ENCODE measurements around the gene CCNB2. TPM values are rescaled to one million over a fixed set of nuclear protein-coding genes. Genes with fewer than 3 reads are reported as not detected.

CCNB2 gene
- total RNA-seq, 1 donor from 2014 or later, result 5.9 TPM

GRCh38 chr15:59165726-59166125, 60.8 kb downstream of the CCNB2 start:
- intact Hi-C loops (cut with DNase I), result no loop called here
- Histone ChIP-seq H3K9me3 (no peaks in the 10 kb centered on the region), H3K4me1 (peaks cover 38% of the 10 kb centered on the region), H3K4me3 (no peak overlapping the region), H3K36me3 (peaks cover 0 to 16% of the 10 kb centered on the region in 2 donors), H3K27me3 (no peaks in the 10 kb centered on the region), H3K27ac (peak overlapping the region; percentile 91)
- TF ChIP-seq POLR2AphosphoS5 (IDR thresholded peaks at IDR 0.05; ENCODE audit: insufficient read depth in 1 of 2, low read depth in 1 of 2) (peak in 1 of 2 donors; percentile 53), CTCF (IDR thresholded peaks at IDR 0.05) (no peak), POLR2A (IDR thresholded peaks at IDR 0.05) (no peak)
- no peak for DNase-seq (ENCODE audit: extremely low spot score in 2 of 2)

- intact Hi-C loops (cut with DNase I), result no loop called here
- DNase-seq (ENCODE audit: extremely low spot score in 2 of 2), result no peak
- H3K27me3 ChIP-seq, result no peaks in the 10 kb centered on the region
- peak overlapping the region; percentile 91 for H3K27ac ChIP-seq
- H3K4me1 ChIP-seq, result peaks cover 43% of the 10 kb centered on the region
- no peaks in the 10 kb centered on the region for H3K9me3 ChIP-seq
- H3K36me3 ChIP-seq, result peaks cover 0 to 12% of the 10 kb centered on the region in 2 donors
- TF ChIP-seq POLR2A (IDR thresholded peaks at IDR 0.05) (no peak), POLR2AphosphoS5 (IDR thresholded peaks at IDR 0.05; ENCODE audit: insufficient read depth in 1 of 2, low read depth in 1 of 2) (no peak), CTCF (IDR thresholded peaks at IDR 0.05) (no peak)
- H3K4me3 ChIP-seq, result no peak overlapping the region
Measured at GRCh38 chr15:59166166-59166565, 61.2 kb downstream of the CCNB2 start.

GRCh38 chr15:59166601-59167265, 61.8 kb downstream of the CCNB2 start:
- intact Hi-C loops (cut with DNase I), result no loop called here
- peaks cover 0 to 8% of the 10 kb centered on the region in 2 donors for H3K36me3 ChIP-seq

GRCh38 chr15:59168536-59168935, 63.6 kb downstream of the CCNB2 start:
- TF ChIP-seq POLR2AphosphoS5 (IDR thresholded peaks at IDR 0.05; ENCODE audit: insufficient read depth in 1 of 2, low read depth in 1 of 2), result no peak
- TF ChIP-seq CTCF (IDR thresholded peaks at IDR 0.05), result no peak
- no peak for TF ChIP-seq POLR2A (IDR thresholded peaks at IDR 0.05)
- no peaks in the 10 kb centered on the region for H3K36me3 ChIP-seq
- DNase-seq (ENCODE audit: extremely low spot score in 2 of 2), result no peak
- H3K27ac ChIP-seq, result peak overlapping the region; percentile 91
- H3K4me3 ChIP-seq, result no peak overlapping the region
- peaks cover 47% of the 10 kb centered on the region for H3K4me1 ChIP-seq
- H3K9me3 ChIP-seq, result no peaks in the 10 kb centered on the region
- intact Hi-C loops (cut with DNase I), result no loop called here
- no peaks in the 10 kb centered on the region for H3K27me3 ChIP-seq

More at GRCh38 chr15:59166601-59167265, 61.8 kb downstream of the CCNB2 start:
- no peak for DNase-seq (ENCODE audit: extremely low spot score in 2 of 2)
- Histone ChIP-seq H3K9me3 (no peaks in the 10 kb centered on the region), H3K27me3 (no peaks in the 10 kb centered on the region), H3K4me1 (peaks cover 47% of the 10 kb centered on the region), H3K4me3 (no peak overlapping the region), H3K27ac (peak overlapping the region; percentile 91)
- TF ChIP-seq POLR2A (IDR thresholded peaks at IDR 0.05) (no peak), POLR2AphosphoS5 (IDR thresholded peaks at IDR 0.05; ENCODE audit: insufficient read depth in 1 of 2, low read depth in 1 of 2) (no peak), CTCF (IDR thresholded peaks at IDR 0.05) (no peak)

GRCh38 chr15:59169251-59169708, 64.3 kb downstream of the CCNB2 start:
- no peaks in the 10 kb centered on the region for H3K9me3 ChIP-seq
- DNase-seq (ENCODE audit: extremely low spot score in 2 of 2), result no peak
- H3K4me1 ChIP-seq, result peaks cover 47% of the 10 kb centered on the region
- intact Hi-C loops (cut with DNase I), result no loop called here
- H3K27ac ChIP-seq, result peak overlapping the region; percentile 91
- no peaks in the 10 kb centered on the region for H3K27me3 ChIP-seq
- TF ChIP-seq POLR2AphosphoS5 (IDR thresholded peaks at IDR 0.05; ENCODE audit: insufficient read depth in 1 of 2, low read depth in 1 of 2), result peak in 1 of 2 donors; percentile 83
- TF ChIP-seq POLR2A (IDR thresholded peaks at IDR 0.05), result no peak
- TF ChIP-seq CTCF (IDR thresholded peaks at IDR 0.05), result no peak
- no peaks in the 10 kb centered on the region for H3K36me3 ChIP-seq
- H3K4me3 ChIP-seq, result no peak overlapping the region
